Spleen (tissue), 11 donors: ENCODE measurements around the gene CNTNAP2. TPM values are rescaled to one million over a fixed set of nuclear protein-coding genes. Genes with fewer than 3 reads are reported as not detected.

Experiments
- DNase-seq: peaks from one replicate; pipeline ENCODE4 v3.0.0-alpha.2; 2020
- H3K27ac ChIP-seq, 8 donors: fragments of 200-600 bp; sonication (generic) in 7 of 8; 1 replicate in 4 of 8; 2 replicates in 4 of 8; pipeline versions ENCODE4 v1.5.0 to v1.8.0; 2016 to 2021; ENCODE audit warnings: inconsistent platforms in 4 of 8, mild to moderate bottlenecking in 4 of 8, moderate library complexity in 1 of 8
- H3K27me3 ChIP-seq, 7 donors: fragments of 200-600 bp; sonication (generic) in 6 of 7; replicated peaks in 1 of 7; 1 replicate in 4 of 7; 2 replicates in 3 of 7; pipeline versions ENCODE4 v1.5.0 to v1.8.0; 2016 to 2021; ENCODE audit warnings: inconsistent platforms in 3 of 7, mild to moderate bottlenecking in 1 of 7
- H3K36me3 ChIP-seq, 6 donors: fragments of 200-600 bp; sonication (generic) in 5 of 6; 1 replicate in 4 of 6; 2 replicates in 2 of 6; pipeline versions ENCODE4 v1.5.0 to v1.8.0; 2016 to 2021; ENCODE audit warnings: inconsistent platforms in 2 of 6
- H3K4me1 ChIP-seq, 6 donors: fragments of 200-600 bp; sonication (generic) in 5 of 6; 1 replicate in 3 of 6; 2 replicates in 3 of 6; pipeline versions ENCODE4 v1.5.0 to v1.8.0; 2016 to 2021; ENCODE audit warnings: inconsistent platforms in 3 of 6
- H3K4me3 ChIP-seq, 8 donors: fragments of 200-600 bp; sonication (generic) in 7 of 8; 1 replicate in 4 of 8; 2 replicates in 4 of 8; pipeline versions ENCODE4 v1.5.0 to v1.8.0; 2016 to 2021; ENCODE audit warnings: inconsistent platforms in 4 of 8, mild to moderate bottlenecking in 4 of 8, moderate library complexity in 2 of 8
- H3K9me3 ChIP-seq, 8 donors: fragments of 200-600 bp; sonication (generic) in 7 of 8; 1 replicate in 4 of 8; 2 replicates in 4 of 8; pipeline versions ENCODE4 v1.5.0 to v1.8.0; 2016 to 2021; ENCODE audit warnings: inconsistent platforms in 4 of 8
- POLR2A ChIP-seq, 3 donors: fragments of 450-650 bp; IDR thresholded peaks; one replicate each; pipeline ENCODE4 v1.5.1; 2017; ENCODE audit warnings: antibody characterized with exemption in 3 of 3, mild to moderate bottlenecking in 1 of 3
- POLR2AphosphoS5 ChIP-seq, 3 donors: sonication (generic); formaldehyde crosslinking; IDR thresholded peaks; one replicate each; pipeline ENCODE4 v1.5.1; 2017; ENCODE audit warnings: antibody characterized with exemption in 3 of 3
- WGBS, 5 donors: extraction: QIAGEN DNeasy Blood & Tissue Kit in 3 of 5; methylation state at CpG; one replicate each; pipeline versions ENCODE4 v1.1.5 to v1.1.7; 2013 to 2018; 5-methylcytosine and 5-hydroxymethylcytosine counted together
- intact Hi-C: fragments of 100-400 bp; cut with DNase I; formaldehyde crosslinking; loops from one replicate; pipeline ENCODE4 v1.15.0; 2023; ENCODE audit warnings: low total_unique reads
- polyA plus RNA-seq, 3 donors: library from polyadenylated mRNA; stranded (reverse); fragments of 200-250 nt; gene quantifications; one replicate each; pipeline ENCODE4 v1.2.1, GENCODE V29; 2013
- total RNA-seq, 7 donors: library from RNA; depleted of rRNA in 3 of 7; stranded (reverse); fragments of >200 nt in 3 of 7; fragmentation: NEBNext Ultra II Directional in 4 of 7; extraction: Animal tissue kit (Norgen Biotek cat#: 25700) in 4 of 7; gene quantifications; one replicate each; pipeline versions ENCODE4 v1.1.0 to v1.2.1, GENCODE V29; 2016 to 2021
- TF ChIP-seq, protein P1 (sequence below), 11 experiments: fragments of 200-600 bp in 7 of 11; fragments of 450-650 bp in 4 of 11; sonication (generic) in 4 of 11; IDR thresholded peaks in 8 of 11; conservative IDR thresholded peaks in 3 of 11; 1 replicate in 7 of 11; 2 replicates in 4 of 11; pipeline versions ENCODE4 v1.4.0 to v1.8.0; 2016 to 2021; ENCODE audit warnings: antibody characterized with exemption in 11 of 11, inconsistent platforms in 4 of 11, mild to moderate bottlenecking in 1 of 11
- donor health status: healthy with polysubstance abuse.
- donor health status: DM: no; HTN: no; CAD: no; lungs with moderate emphysema.
- donor health status: DM: no; HTN: no; CAD: no.
- donor health status: Bipolar disorder and iron deficiency.
- donor health status: healthy.
- donor health status: DM: no; HTN: no; CAD: no.
- donor health status: DM: yes; HTN: yes; CAD: no.

The CNTNAP2 gene
- total and polyA plus RNA-seq, 10 donors, result 0.13 to 2.0 (median 0.82) TPM

DNA sequence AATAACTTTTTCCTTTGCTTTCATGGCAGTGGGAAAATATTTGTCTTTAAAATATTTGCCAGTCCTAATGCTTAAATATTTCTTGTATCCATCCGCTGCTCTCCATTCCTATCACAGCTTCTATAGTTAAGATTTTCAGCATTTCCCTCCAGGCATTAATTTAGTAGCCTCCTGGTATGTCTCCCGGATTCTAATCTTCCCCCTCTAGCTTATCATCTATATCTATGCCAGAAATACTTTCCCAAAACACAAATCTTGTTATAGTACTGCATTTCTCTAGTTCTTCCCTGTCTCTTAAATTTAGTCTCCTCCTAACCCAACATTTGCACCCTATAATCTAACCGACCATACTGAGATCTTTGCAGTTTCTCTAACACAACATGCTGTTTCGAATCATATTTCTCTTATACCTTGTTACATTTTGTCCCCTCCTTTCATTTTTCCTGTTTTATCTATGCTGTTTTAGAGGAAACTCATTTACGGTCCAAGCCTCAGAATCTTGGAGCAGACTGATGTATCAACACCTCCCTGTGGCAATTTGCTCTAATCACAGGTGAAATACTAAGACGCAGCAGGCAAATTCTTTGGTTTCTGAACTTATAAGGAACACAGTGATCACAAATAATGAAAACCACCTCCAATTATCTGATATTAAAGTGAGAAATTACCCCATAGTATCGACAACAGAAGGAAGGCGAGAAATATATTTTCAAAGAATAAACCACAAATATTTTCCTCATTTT is 10.3 kb downstream of the CNTNAP2 start:
- TF ChIP-seq, protein P1, sequence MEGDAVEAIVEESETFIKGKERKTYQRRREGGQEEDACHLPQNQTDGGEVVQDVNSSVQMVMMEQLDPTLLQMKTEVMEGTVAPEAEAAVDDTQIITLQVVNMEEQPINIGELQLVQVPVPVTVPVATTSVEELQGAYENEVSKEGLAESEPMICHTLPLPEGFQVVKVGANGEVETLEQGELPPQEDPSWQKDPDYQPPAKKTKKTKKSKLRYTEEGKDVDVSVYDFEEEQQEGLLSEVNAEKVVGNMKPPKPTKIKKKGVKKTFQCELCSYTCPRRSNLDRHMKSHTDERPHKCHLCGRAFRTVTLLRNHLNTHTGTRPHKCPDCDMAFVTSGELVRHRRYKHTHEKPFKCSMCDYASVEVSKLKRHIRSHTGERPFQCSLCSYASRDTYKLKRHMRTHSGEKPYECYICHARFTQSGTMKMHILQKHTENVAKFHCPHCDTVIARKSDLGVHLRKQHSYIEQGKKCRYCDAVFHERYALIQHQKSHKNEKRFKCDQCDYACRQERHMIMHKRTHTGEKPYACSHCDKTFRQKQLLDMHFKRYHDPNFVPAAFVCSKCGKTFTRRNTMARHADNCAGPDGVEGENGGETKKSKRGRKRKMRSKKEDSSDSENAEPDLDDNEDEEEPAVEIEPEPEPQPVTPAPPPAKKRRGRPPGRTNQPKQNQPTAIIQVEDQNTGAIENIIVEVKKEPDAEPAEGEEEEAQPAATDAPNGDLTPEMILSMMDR (IDR thresholded peaks at IDR 0.05 in 8 of 11, conservative IDR thresholded peaks at IDR 0.05 in 3 of 11), result no peak
- TF ChIP-seq POLR2AphosphoS5 (IDR thresholded peaks at IDR 0.05) (no peak), POLR2A (IDR thresholded peaks at IDR 0.05) (no peak)

DNA sequence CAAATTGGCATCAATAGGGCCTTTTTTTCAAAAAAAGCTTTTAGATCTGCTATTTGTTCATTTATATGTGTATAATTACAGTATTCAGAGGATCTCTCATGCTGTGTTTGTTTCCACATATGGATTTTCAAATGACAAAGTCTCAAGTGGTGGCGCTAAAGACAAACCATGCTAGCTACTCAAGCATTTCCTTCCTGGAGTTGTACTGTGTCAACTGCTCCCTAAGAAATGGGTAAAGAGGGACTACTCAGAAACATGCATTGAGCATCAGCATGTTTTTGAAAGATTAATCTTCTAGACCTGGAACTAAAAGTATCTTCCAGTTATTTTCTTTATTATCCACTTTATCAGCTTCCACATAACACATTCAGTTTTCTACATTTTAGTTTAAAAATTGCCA is 12.7 kb downstream of the CNTNAP2 start:
- 8 to 24% (median 15%) methylated on average over 1 of the region's 1 CpG for WGBS, 5 donors
- DNase-seq, result no peak

More for the DNA sequence above, 10.3 kb downstream of the CNTNAP2 start:
- no peaks in the 10 kb centered on the region for H3K4me1 ChIP-seq
- no peak overlapping the region for H3K27ac ChIP-seq
- peaks cover 0 to 8% (median 2%) of the 10 kb centered on the region in 8 donors for H3K9me3 ChIP-seq
- 78 to 86% (median 80%) methylated on average over 8 of the region's 8 CpGs for WGBS, 5 donors
- no peak overlapping the region for H3K4me3 ChIP-seq
- H3K36me3 ChIP-seq, result no peaks in the 10 kb centered on the region
- no peak for DNase-seq
- intact Hi-C loops, result no loop called here
- H3K27me3 ChIP-seq, result no peaks in the 10 kb centered on the region

DNA sequence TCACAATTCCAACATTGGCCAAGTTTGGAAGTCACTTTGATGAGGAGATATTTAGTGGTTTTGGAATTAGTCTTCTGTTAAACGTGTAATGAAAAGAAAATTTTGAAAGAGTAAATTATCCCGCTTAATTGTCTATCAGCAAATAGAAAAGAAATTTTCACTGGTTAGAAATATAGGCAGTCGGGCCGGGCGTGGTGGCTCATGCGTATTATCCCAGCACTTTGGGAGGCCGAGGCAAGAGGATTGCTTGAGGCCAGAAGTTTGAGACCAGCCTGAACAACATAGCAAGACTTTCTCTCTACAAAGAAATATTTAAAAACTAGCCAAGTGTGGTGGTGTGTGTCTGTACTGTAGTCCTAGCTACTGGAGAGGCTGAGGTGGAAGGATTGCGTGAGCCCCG is 13.4 kb downstream of the CNTNAP2 start:
- Histone ChIP-seq H3K9me3 (peaks cover 0 to 10% (median 0%) of the 10 kb centered on the region in 8 donors), H3K27ac (no peak overlapping the region), H3K36me3 (no peaks in the 10 kb centered on the region), H3K4me1 (no peaks in the 10 kb centered on the region), H3K27me3 (no peaks in the 10 kb centered on the region), H3K4me3 (no peak overlapping the region)
- TF ChIP-seq POLR2AphosphoS5 (IDR thresholded peaks at IDR 0.05) (no peak), POLR2A (IDR thresholded peaks at IDR 0.05) (no peak)
- TF ChIP-seq, protein P1 (IDR thresholded peaks at IDR 0.05 in 8 of 11, conservative IDR thresholded peaks at IDR 0.05 in 3 of 11), result no peak
- intact Hi-C loops, result no loop called here
- 92 to 95% (median 94%) methylated on average over 9 of the region's 9 CpGs for WGBS, 5 donors
- DNase-seq, result no peak

More for the DNA sequence above, 12.7 kb downstream of the CNTNAP2 start:
- Histone ChIP-seq H3K27me3 (no peaks in the 10 kb centered on the region), H3K36me3 (no peaks in the 10 kb centered on the region), H3K27ac (no peak overlapping the region), H3K4me1 (no peaks in the 10 kb centered on the region), H3K9me3 (peaks cover 0 to 10% (median 0%) of the 10 kb centered on the region in 8 donors), H3K4me3 (no peak overlapping the region)
- intact Hi-C loops, result no loop called here
- TF ChIP-seq POLR2A (IDR thresholded peaks at IDR 0.05) (no peak), POLR2AphosphoS5 (IDR thresholded peaks at IDR 0.05) (no peak)
- TF ChIP-seq, protein P1 (IDR thresholded peaks at IDR 0.05 in 8 of 11, conservative IDR thresholded peaks at IDR 0.05 in 3 of 11), result no peak

DNA sequence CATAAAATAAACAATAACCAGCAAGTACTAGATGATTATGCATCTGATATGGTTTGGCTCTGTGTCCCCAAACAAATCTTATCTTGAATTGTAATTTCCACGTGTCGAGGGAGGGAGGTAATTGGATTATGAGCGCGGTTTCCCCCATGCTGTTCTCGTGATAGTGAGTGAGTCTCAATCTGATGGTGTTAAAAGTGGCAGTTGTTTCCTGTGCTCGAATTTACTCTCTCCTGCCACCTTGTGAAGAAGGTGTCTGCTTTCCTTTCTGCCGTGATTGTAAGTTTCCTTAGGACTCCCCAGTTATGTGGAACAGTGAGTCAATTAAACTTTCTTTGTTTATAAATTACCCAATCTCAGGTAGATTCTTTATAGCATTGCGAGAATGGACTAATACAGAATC is 15.1 kb downstream of the CNTNAP2 start:
- 78 to 84% (median 81%) methylated on average over 8 of the region's 8 CpGs for WGBS, 5 donors
- Histone ChIP-seq H3K27me3 (no peaks in the 10 kb centered on the region), H3K4me1 (no peaks in the 10 kb centered on the region), H3K4me3 (no peak overlapping the region), H3K36me3 (no peaks in the 10 kb centered on the region), H3K9me3 (peaks cover 0 to 10% (median 0%) of the 10 kb centered on the region in 8 donors), H3K27ac (no peak overlapping the region)
- intact Hi-C loops, result no loop called here
- TF ChIP-seq POLR2A (IDR thresholded peaks at IDR 0.05) (no peak), POLR2AphosphoS5 (IDR thresholded peaks at IDR 0.05) (no peak)
- TF ChIP-seq, protein P1 (IDR thresholded peaks at IDR 0.05 in 8 of 11, conservative IDR thresholded peaks at IDR 0.05 in 3 of 11), result no peak
- DNase-seq, result no peak
